Tibial artery (tissue), 4 donors: ENCODE measurements around the gene BOC.

Experiments used
- DNase-seq, 2 donors: peaks; one replicate each; pipeline ENCODE4 v3.0.0-alpha.2; 2019
- H3K27ac ChIP-seq, 2 donors: fragments of 200-600 bp; sonication (generic) in 1 of 2; 1 replicate in 1 of 2; 2 replicates in 1 of 2; pipeline ENCODE4 v1.5.1; 2018 to 2019; ENCODE audit warnings: mild to moderate bottlenecking in 1 of 2
- H3K27me3 ChIP-seq, 2 donors: fragments of 200-600 bp; sonication (generic) in 1 of 2; one replicate each; pipeline versions ENCODE4 v1.5.1 to v1.6.0; 2016 to 2019
- H3K36me3 ChIP-seq, 3 donors: fragments of 200-600 bp; sonication (generic) in 2 of 3; one replicate each; pipeline ENCODE4 v1.5.1; 2016 to 2019; ENCODE audit warnings: mild to moderate bottlenecking in 2 of 3
- H3K4me1 ChIP-seq, 4 donors: fragments of 200-600 bp; sonication (generic) in 2 of 4; 1 replicate in 3 of 4; 2 replicates in 1 of 4; pipeline ENCODE4 v1.5.1; 2016 to 2019
- H3K4me3 ChIP-seq, 2 donors: fragments of 200-600 bp; sonication (generic) in 1 of 2; 1 replicate in 1 of 2; 2 replicates in 1 of 2; pipeline ENCODE4 v1.5.1; 2018 to 2019; ENCODE audit warnings: mild to moderate bottlenecking in 2 of 2
- H3K9me3 ChIP-seq, 3 donors: fragments of 200-600 bp; sonication (generic) in 1 of 3; one replicate each; pipeline ENCODE4 v1.5.1; 2016 to 2019
- CTCF ChIP-seq, 2 experiments: fragments of 200-600 bp in 1 of 2; fragments of 450-650 bp in 1 of 2; IDR thresholded peaks; one replicate each; pipeline ENCODE4 v1.5.1; 2017 to 2019; ENCODE audit warnings: antibody characterized with exemption in 2 of 2, mild to moderate bottlenecking in 1 of 2, moderate library complexity in 1 of 2
- intact Hi-C: fragments of 100-400 bp; cut with DNase I; formaldehyde crosslinking; loops from one replicate; pipeline ENCODE4 v1.15.0; 2023; ENCODE audit warnings: low total_unique reads

The BOC gene

GRCh38 chr3:113211330-113212149 is at the start of gene BOC:
Gene BOC, plus strand, starts transcription at chr3:113211557. Its CDS starts 38,246 bp downstream, at chr3:113249803.
- H3K27ac ChIP-seq = peak within 1 kb of the TSS; percentile 72 to 80
- no peak for DNase-seq
- H3K4me3 ChIP-seq = peak within 1 kb of the TSS; percentile 67 to 70
- H3K36me3 ChIP-seq = no peaks in the 10 kb centered on the region
- H3K27me3 ChIP-seq = no peaks in the 10 kb centered on the region
- H3K4me1 ChIP-seq = peaks cover 0 to 14% (median 8%) of the 10 kb centered on the region in 4 donors
- TF ChIP-seq CTCF (IDR thresholded peaks at IDR 0.05) = no peak
- intact Hi-C loops = no loop called here
- H3K9me3 ChIP-seq = no peaks in the 10 kb centered on the region

- Histone ChIP-seq H3K4me3 (no peak overlapping the region), H3K36me3 (no peaks in the 10 kb centered on the region), H3K27me3 (no peaks in the 10 kb centered on the region), H3K9me3 (no peaks in the 10 kb centered on the region), H3K27ac (no peak overlapping the region), H3K4me1 (peaks cover 0 to 7% (median 4%) of the 10 kb centered on the region in 4 donors)
- intact Hi-C loops = no loop called here
- no peak for DNase-seq
- no peak for TF ChIP-seq CTCF (IDR thresholded peaks at IDR 0.05)
Measured at GRCh38 chr3:113161661-113162060, 49.7 kb upstream of the BOC start.

- Histone ChIP-seq H3K27me3 (no peaks in the 10 kb centered on the region), H3K27ac (no peak overlapping the region), H3K4me3 (no peak overlapping the region), H3K36me3 (no peaks in the 10 kb centered on the region), H3K9me3 (no peaks in the 10 kb centered on the region), H3K4me1 (peaks cover 0 to 19% (median 16%) of the 10 kb centered on the region in 4 donors)
- no peak for TF ChIP-seq CTCF (IDR thresholded peaks at IDR 0.05)
- no peak for DNase-seq
- intact Hi-C loops = no loop called here
Measured at GRCh38 chr3:113163152-113163551, 48.2 kb upstream of the BOC start.

- DNase-seq = peak in 1 of 2 donors; percentile 45
- H3K4me1 ChIP-seq = peaks cover 0 to 28% (median 18%) of the 10 kb centered on the region in 4 donors
- H3K9me3 ChIP-seq = no peaks in the 10 kb centered on the region
- intact Hi-C loops = no loop called here
- no peak overlapping the region for H3K4me3 ChIP-seq
- no peak overlapping the region for H3K27ac ChIP-seq
- no peaks in the 10 kb centered on the region for H3K27me3 ChIP-seq
- no peaks in the 10 kb centered on the region for H3K36me3 ChIP-seq
- TF ChIP-seq CTCF (IDR thresholded peaks at IDR 0.05) = no peak
Measured at GRCh38 chr3:113165841-113166240, 45.5 kb upstream of the BOC start.

GRCh38 chr3:113166357-113166718 is 45.0 kb upstream of the BOC start:
- no peak for TF ChIP-seq CTCF (IDR thresholded peaks at IDR 0.05)
- Histone ChIP-seq H3K4me1 (peaks cover 0 to 28% (median 18%) of the 10 kb centered on the region in 4 donors), H3K27ac (peak overlapping the region; percentile 32 to 59), H3K4me3 (no peak overlapping the region), H3K27me3 (no peaks in the 10 kb centered on the region), H3K9me3 (no peaks in the 10 kb centered on the region), H3K36me3 (no peaks in the 10 kb centered on the region)
- no peak for DNase-seq
- intact Hi-C loops = no loop called here
